HG02840 (cell line): Measurements from ENCODE around the gene LRP1B.
"Not testable (repeated sequence)": the region's sequence is repeated elsewhere in the genome, so short reads cannot be mapped to it uniquely, and the experiment has no call there.

Experiments used
- ATAC-seq: cut with Tn5 transposase; IDR thresholded peaks from one replicate; pipeline ENCODE4 v1.9.1; 2021; ENCODE audit warnings: mild to moderate bottlenecking, moderate library complexity, moderate number of reproducible peaks; ENCODE audit not compliant: unreplicated experiment, low FRiP score

The LRP1B gene

GRCh38 chr2:140555701-140556100 is 1575.1 kb downstream of the LRP1B start:
- ATAC-seq = no peak

- no peak for ATAC-seq
Measured at GRCh38 chr2:140552634-140553033, 1578.2 kb downstream of the LRP1B start.

- no peak for ATAC-seq
Measured at GRCh38 chr2:140551287-140551686, 1579.5 kb downstream of the LRP1B start.

GRCh38 chr2:140550821-140551220 is 1580.0 kb downstream of the LRP1B start:
- ATAC-seq = no peak

- ATAC-seq = not testable (repeated sequence)
Measured at GRCh38 chr2:140544769-140545168, 1586.0 kb downstream of the LRP1B start.

GRCh38 chr2:140542627-140543026 is 1588.2 kb downstream of the LRP1B start:
- no peak for ATAC-seq

- no peak for ATAC-seq
Measured at GRCh38 chr2:140539242-140539875, 1591.5 kb downstream of the LRP1B start.

- ATAC-seq = no peak
Measured at GRCh38 chr2:140529706-140530105, 1601.1 kb downstream of the LRP1B start.

GRCh38 chr2:140528982-140529381 is 1601.8 kb downstream of the LRP1B start:
- no peak for ATAC-seq

- no peak for ATAC-seq
Measured at GRCh38 chr2:140526575-140526974, 1604.2 kb downstream of the LRP1B start.

- ATAC-seq = no peak
Measured at GRCh38 chr2:140512106-140512505, 1618.7 kb downstream of the LRP1B start.

GRCh38 chr2:140509765-140510164 is 1621.1 kb downstream of the LRP1B start:
- ATAC-seq = no peak

GRCh38 chr2:140508756-140509155 is 1622.1 kb downstream of the LRP1B start:
- ATAC-seq = no peak

- ATAC-seq = no peak
Measured at GRCh38 chr2:140506606-140507005, 1624.2 kb downstream of the LRP1B start.

GRCh38 chr2:140504601-140505000 is 1626.2 kb downstream of the LRP1B start:
- no peak for ATAC-seq

GRCh38 chr2:140502951-140503630 is 1627.7 kb downstream of the LRP1B start:
- ATAC-seq = no peak

GRCh38 chr2:140498360-140498759 is 1632.5 kb downstream of the LRP1B start:
- ATAC-seq = no peak

GRCh38 chr2:140496714-140497113 is 1634.1 kb downstream of the LRP1B start:
- ATAC-seq = no peak

- ATAC-seq = no peak
Measured at GRCh38 chr2:140491876-140492275, 1638.9 kb downstream of the LRP1B start.

GRCh38 chr2:140489193-140489592 is 1641.6 kb downstream of the LRP1B start:
- no peak for ATAC-seq

GRCh38 chr2:140481136-140481535 is 1649.7 kb downstream of the LRP1B start:
- ATAC-seq = no peak

- no peak for ATAC-seq
Measured at GRCh38 chr2:140473851-140474250, 1657.0 kb downstream of the LRP1B start.
